Measurements from ENCODE around the gene MAS1L. TPM values are rescaled to one million over a fixed set of nuclear protein-coding genes. Genes with fewer than 3 reads are reported as not detected.

Gene MAS1L
- total RNA-seq, 1 experiment from 2014 or later = not detected

- H2BK12ac ChIP-seq (ENCODE audit: insufficient read length, low read depth, low read length) = no peak overlapping the region
- no peak overlapping the region for H4K8ac ChIP-seq (replicated peaks; ENCODE audit: insufficient read length, low read depth, low read length)
- DNase-seq = peak; percentile 8
- no peak overlapping the region for H2AK5ac ChIP-seq (ENCODE audit: insufficient read length, low read length)
- Mint-ChIP-seq H3K36me3 (ENCODE audit: insufficient read depth in 1 of 3, low read depth in 3 of 3) (no peaks in the 10 kb centered on the region), H3K27me3 (ENCODE audit: low read depth) (peaks cover 7% of the 10 kb centered on the region), H3K4me1 (peaks cover 4 to 11% of the 10 kb centered on the region in 2 experiments), H3K27ac (no peak overlapping the region), H3K9me3 (no peaks in the 10 kb centered on the region; a peak in 1 of 5 replicates), H3K4me3 (no peak overlapping the region)
- no peak overlapping the region for H3K14ac ChIP-seq (ENCODE audit: insufficient read depth, low read length)
- no peak overlapping the region for H4K91ac ChIP-seq (ENCODE audit: insufficient read length, low read depth, low read length)
- no peak overlapping the region for H3K27ac ChIP-seq (ENCODE audit: insufficient read length, low read depth, low read length)
- no peaks in the 10 kb centered on the region for H3K27me3 ChIP-seq (ENCODE audit: insufficient read depth, low read length)
- no peak overlapping the region for H4K5ac ChIP-seq (ENCODE audit: insufficient read length, low read depth, low read length)
- no peak overlapping the region for H2BK120ac ChIP-seq (ENCODE audit: low read depth, low read length, poor library complexity, severe bottlenecking)
- no peaks in the 10 kb centered on the region for H3K23me2 ChIP-seq (ENCODE audit: insufficient read length, low read depth, low read length, poor library complexity, severe bottlenecking)
- no peak overlapping the region for H2BK15ac ChIP-seq (ENCODE audit: low read depth, low read length)
- H3K56ac ChIP-seq (ENCODE audit: insufficient read length, low read depth, low read length) = no peak overlapping the region
- no peak overlapping the region for H3K9ac ChIP-seq (ENCODE audit: extremely low read depth, insufficient read length, low read length)
- H2BK5ac ChIP-seq (ENCODE audit: insufficient read length, low read length) = no peak overlapping the region
- H3K4me2 ChIP-seq (ENCODE audit: insufficient read depth, insufficient read length, low read length) = no peak overlapping the region
- no peak overlapping the region for H3T11ph ChIP-seq (ENCODE audit: low read length)
- no peaks in the 10 kb centered on the region for H3K79me1 ChIP-seq (ENCODE audit: insufficient read depth, low read depth, low read length, poor library complexity, severe bottlenecking)
- TF ChIP-seq, protein P1, sequence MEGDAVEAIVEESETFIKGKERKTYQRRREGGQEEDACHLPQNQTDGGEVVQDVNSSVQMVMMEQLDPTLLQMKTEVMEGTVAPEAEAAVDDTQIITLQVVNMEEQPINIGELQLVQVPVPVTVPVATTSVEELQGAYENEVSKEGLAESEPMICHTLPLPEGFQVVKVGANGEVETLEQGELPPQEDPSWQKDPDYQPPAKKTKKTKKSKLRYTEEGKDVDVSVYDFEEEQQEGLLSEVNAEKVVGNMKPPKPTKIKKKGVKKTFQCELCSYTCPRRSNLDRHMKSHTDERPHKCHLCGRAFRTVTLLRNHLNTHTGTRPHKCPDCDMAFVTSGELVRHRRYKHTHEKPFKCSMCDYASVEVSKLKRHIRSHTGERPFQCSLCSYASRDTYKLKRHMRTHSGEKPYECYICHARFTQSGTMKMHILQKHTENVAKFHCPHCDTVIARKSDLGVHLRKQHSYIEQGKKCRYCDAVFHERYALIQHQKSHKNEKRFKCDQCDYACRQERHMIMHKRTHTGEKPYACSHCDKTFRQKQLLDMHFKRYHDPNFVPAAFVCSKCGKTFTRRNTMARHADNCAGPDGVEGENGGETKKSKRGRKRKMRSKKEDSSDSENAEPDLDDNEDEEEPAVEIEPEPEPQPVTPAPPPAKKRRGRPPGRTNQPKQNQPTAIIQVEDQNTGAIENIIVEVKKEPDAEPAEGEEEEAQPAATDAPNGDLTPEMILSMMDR (conservative IDR thresholded peaks at IDR 0.05) = no peak
- no peak overlapping the region for H3K18ac ChIP-seq (ENCODE audit: insufficient read length, low read depth, low read length)
- no peak overlapping the region for H2AFZ ChIP-seq (ENCODE audit: low read length)
- H2BK20ac ChIP-seq (ENCODE audit: low read depth, low read length, poor library complexity, severe bottlenecking) = no peak overlapping the region
- H3K9me3 ChIP-seq (ENCODE audit: control insufficient read depth, low read depth, low read length) = no peaks in the 10 kb centered on the region
- no peaks in the 10 kb centered on the region for H3K4me1 ChIP-seq (ENCODE audit: insufficient read depth, low read length)
- no peak overlapping the region for H3K23ac ChIP-seq (ENCODE audit: insufficient read length, low read depth, low read length)
- H4K20me1 ChIP-seq (ENCODE audit: control insufficient read depth, insufficient read depth, insufficient read length) = no peaks in the 10 kb centered on the region
- H3K4ac ChIP-seq (ENCODE audit: low read depth, low read length) = no peak overlapping the region
- no peaks in the 10 kb centered on the region for H3K79me2 ChIP-seq (ENCODE audit: insufficient read depth, low read length)
- WGBS (ENCODE audit: extremely low coverage, insufficient read length, low lambda C conversion rate) = no CpG with 5 or more reads among the region's 11 CpGs
Measured at GRCh38 chr6:29506446-29507067, 18.8 kb upstream of the MAS1L start.
